SIG-M5 treated with dmso at 0.1 percent for 504 hours (cell line): Measurements from ENCODE around the gene TBC1D30.

Experiments used
- DNase-seq: peaks from one replicate; lab custom pipeline; 2025; ENCODE audit not compliant: unreplicated experiment; lab: John Stamatoyannopoulos, UW

TBC1D30 gene

GRCh38 chr12:64858882-64859605 is 34.6 kb downstream of the TBC1D30 start:
- no peak for DNase-seq

GRCh38 chr12:64860446-64860998 is 36.1 kb downstream of the TBC1D30 start:
- no peak for DNase-seq

- no peak for DNase-seq
These were observed 39.9 kb downstream of the TBC1D30 start for GRCh38 chr12:64864319-64864718.

- no peak for DNase-seq
These were observed 50.7 kb downstream of the TBC1D30 start for GRCh38 chr12:64875186-64875585.

- DNase-seq: no peak
These were observed 52.1 kb downstream of the TBC1D30 start for GRCh38 chr12:64876388-64877071.

GRCh38 chr12:64877363-64878004 is 53.0 kb downstream of the TBC1D30 start:
- no peak for DNase-seq

GRCh38 chr12:64882687-64883086 is 58.2 kb downstream of the TBC1D30 start:
- no peak for DNase-seq

- no peak for DNase-seq
These were observed 59.1 kb downstream of the TBC1D30 start for GRCh38 chr12:64883264-64884163.

GRCh38 chr12:64884164-64884542 is 59.7 kb downstream of the TBC1D30 start:
- no peak for DNase-seq

- DNase-seq: no peak
These were observed 60.3 kb downstream of the TBC1D30 start for GRCh38 chr12:64884728-64885127.

GRCh38 chr12:64889434-64890216 is 65.2 kb downstream of the TBC1D30 start:
- DNase-seq: peak; percentile 72

- DNase-seq: peak; percentile 69
These were observed 66.5 kb downstream of the TBC1D30 start for GRCh38 chr12:64890873-64891468.

GRCh38 chr12:64891629-64892028 is 67.2 kb downstream of the TBC1D30 start:
- DNase-seq: no peak

- DNase-seq: no peak
These were observed 68.1 kb downstream of the TBC1D30 start for GRCh38 chr12:64892561-64892960.

GRCh38 chr12:64893961-64894360 is 69.5 kb downstream of the TBC1D30 start:
- DNase-seq: no peak

GRCh38 chr12:64894827-64895475 is 70.5 kb downstream of the TBC1D30 start:
- DNase-seq: no peak

GRCh38 chr12:64895526-64895925 is 71.1 kb downstream of the TBC1D30 start:
- no peak for DNase-seq

GRCh38 chr12:64900540-64900939 is 76.1 kb downstream of the TBC1D30 start:
- DNase-seq: no peak

GRCh38 chr12:64903479-64904152 is 79.2 kb downstream of the TBC1D30 start:
- no peak for DNase-seq
